ENCODE results near the gene BRICD5.

- TF ChIP-seq, protein P1, sequence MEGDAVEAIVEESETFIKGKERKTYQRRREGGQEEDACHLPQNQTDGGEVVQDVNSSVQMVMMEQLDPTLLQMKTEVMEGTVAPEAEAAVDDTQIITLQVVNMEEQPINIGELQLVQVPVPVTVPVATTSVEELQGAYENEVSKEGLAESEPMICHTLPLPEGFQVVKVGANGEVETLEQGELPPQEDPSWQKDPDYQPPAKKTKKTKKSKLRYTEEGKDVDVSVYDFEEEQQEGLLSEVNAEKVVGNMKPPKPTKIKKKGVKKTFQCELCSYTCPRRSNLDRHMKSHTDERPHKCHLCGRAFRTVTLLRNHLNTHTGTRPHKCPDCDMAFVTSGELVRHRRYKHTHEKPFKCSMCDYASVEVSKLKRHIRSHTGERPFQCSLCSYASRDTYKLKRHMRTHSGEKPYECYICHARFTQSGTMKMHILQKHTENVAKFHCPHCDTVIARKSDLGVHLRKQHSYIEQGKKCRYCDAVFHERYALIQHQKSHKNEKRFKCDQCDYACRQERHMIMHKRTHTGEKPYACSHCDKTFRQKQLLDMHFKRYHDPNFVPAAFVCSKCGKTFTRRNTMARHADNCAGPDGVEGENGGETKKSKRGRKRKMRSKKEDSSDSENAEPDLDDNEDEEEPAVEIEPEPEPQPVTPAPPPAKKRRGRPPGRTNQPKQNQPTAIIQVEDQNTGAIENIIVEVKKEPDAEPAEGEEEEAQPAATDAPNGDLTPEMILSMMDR (IDR thresholded peaks at IDR 0.05; ENCODE audit: borderline replicate concordance, extremely low read depth, low read length, poor library complexity, severe bottlenecking) = no peak
- TF ChIP-seq EZH2 (IDR thresholded peaks at IDR 0.05; ENCODE audit: borderline replicate concordance, low read depth, low read length, severe bottlenecking) = no peak
Observed at GRCh38 chr16:2243781-2244180, 33.1 kb upstream of the BRICD5 start.
